ENCODE results near the gene MIS18BP1. TPM values are rescaled to one million over a fixed set of nuclear protein-coding genes. Genes with fewer than 3 reads are reported as not detected.
"Not testable (repeated sequence)": the region's sequence is repeated elsewhere in the genome, so short reads cannot be mapped to it uniquely, and the experiment has no call there.

The MIS18BP1 gene
- total RNA-seq: 10 to 100 TPM; 67.0 to 88.4 TPM

DNA sequence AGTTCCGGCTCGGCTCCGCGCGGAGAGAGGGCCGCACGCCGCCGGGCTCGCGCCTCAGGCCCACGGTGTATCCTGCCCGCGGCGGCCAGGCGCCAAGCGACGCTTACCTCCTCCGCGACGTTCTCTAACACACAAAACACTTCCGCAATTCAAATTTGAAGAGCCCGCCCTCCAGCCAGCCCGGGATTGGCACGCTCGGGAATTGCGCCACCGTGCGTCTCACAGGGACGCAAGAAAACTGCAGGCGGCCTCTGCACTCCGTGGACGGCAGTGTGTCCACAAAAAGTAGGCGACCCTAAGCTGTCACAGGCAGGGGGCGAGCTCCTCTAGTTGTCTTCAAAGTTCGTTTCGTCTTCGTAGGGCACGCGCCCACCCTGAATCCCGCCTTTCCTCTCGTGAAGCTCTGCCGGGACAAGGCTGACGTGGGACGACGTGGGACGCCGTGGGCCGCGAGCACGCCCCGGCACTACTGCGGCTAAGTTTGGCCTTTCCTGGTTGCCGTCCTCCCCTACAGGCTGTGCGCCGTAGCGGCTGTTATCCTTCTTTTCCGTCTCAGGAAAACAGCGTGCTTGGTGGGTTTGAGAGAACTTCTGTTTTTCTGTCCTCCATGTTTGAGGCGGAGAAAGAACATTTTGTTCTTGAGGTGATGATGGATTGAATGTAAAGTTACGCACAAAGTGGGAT lies at the start of gene MIS18BP1:
Gene MIS18BP1, minus strand, starts transcription at position 133 of the 684 bp plus-strand sequence. CDS start 5,916 bp downstream, outside the sequence.
- Mint-ChIP-seq H3K9me3 (ENCODE audit: low read depth) (peaks cover 9% of the 10 kb centered on the region), H3K27me3 (no peaks in the 10 kb centered on the region), H3K4me1 (peaks cover 23% of the 10 kb centered on the region), H3K27ac (peak within 1 kb of the TSS; percentile 97), H3K36me3 (ENCODE audit: low read depth) (peaks cover 9% of the 10 kb centered on the region), H3K4me3 (peak within 1 kb of the TSS; percentile 84)
- ChIA-PET POLR2A (interaction anchor here (0.9 kb wide), 1 partner anchor 357 kb away, joined by 5 read pairs; a partner anchor contains a TSS), CTCF (interaction anchor here (0.5 to 1.3 kb wide), 7 partner anchors 12 to 404 kb away, joined by 3 to 6 read pairs (median 3); partner anchors contain the start of genes FANCM and TOGARAM1)
- DNase-seq (peak; percentile 97), ATAC-seq (peak; percentile 92)
- intact Hi-C loops (cut with DNase I, micrococcal nuclease): loop anchor here (1.0 to 5.0 kb wide), 7 partner anchors 119 to 356 kb away; partner anchors contain the start of genes FKBP3 (in 2 of the 2), PRPF39 (in 2 of the 2), KLHL28 (in 1 of the 2) and TOGARAM1 (in 1 of the 2)

DNA sequence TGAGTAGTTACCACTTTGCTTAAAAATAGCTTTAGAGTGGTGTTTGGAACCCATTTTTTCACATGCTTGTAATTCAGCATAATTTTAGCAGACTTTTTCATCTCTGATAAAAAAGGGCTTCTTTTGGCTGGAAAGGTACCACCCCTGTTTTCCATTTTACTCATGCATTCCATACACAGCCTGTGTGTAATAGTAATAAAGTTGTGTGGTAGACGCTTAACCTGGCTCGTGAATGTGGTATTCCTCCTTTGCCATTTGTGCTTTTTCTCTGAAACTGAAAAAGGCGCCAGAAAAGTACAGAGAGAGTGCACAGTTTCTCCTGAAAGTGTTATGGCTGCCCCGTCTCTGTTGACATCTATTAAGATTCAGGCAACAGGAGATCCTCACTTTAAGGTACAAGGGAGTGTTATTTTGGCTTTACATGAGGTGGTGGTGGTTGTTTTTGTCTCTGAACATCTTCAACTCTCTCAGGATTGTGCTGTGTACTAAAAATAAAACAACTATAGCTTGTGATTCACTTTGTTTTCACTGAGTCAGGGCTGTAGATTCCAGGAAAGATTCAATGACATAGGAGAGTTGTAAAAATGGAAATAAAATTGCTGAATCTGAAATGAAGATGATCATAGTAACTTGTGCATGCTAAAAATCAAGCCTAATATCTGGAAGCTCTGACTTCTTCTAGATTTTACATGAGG lies 45.6 kb upstream of the MIS18BP1 start:
- peak overlapping the region; percentile 66 for H3K27ac Mint-ChIP-seq
- H3K27me3 Mint-ChIP-seq: no peaks in the 10 kb centered on the region
- no peaks in the 10 kb centered on the region for H3K36me3 Mint-ChIP-seq (ENCODE audit: low read depth)
- peaks cover 7% of the 10 kb centered on the region for H3K4me1 Mint-ChIP-seq
- H3K9me3 Mint-ChIP-seq (ENCODE audit: low read depth): peaks cover 4% of the 10 kb centered on the region
- CTCF ChIA-PET: interaction anchor here (0.6 to 1.4 kb wide), 2 partner anchors 27 to 539 kb away, joined by 3 read pairs; no protein-coding TSS in a partner anchor
- DNase-seq: no peak
- POLR2A ChIA-PET: no interaction called here
- H3K4me3 Mint-ChIP-seq: no peak overlapping the region
- intact Hi-C loops (cut with DNase I, micrococcal nuclease): no loop called here
- ATAC-seq: peak; percentile 68

DNA sequence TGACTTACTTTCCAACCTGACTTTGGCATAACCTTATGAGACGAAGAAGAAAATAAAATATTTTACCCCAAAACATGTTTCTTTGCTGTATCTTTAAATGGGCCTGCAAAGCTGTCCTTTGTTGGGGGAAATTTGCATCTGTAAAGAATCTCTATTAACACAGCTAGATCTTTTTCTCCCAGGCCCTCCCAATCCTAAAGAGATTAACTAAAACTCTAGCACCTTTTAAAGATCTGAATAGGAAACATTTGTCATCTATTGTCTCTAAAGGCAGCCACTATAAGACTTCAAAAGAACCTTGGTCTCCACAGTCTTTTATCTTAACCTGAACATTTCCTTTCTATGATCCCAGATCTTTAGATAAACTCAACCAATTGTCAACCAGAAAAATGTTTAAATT lies 41.8 kb upstream of the MIS18BP1 start:
- H3K27ac Mint-ChIP-seq; H3K27me3 Mint-ChIP-seq; CTCF ChIA-PET; H3K4me3 Mint-ChIP-seq; intact Hi-C loops (cut with DNase I, micrococcal nuclease); DNase-seq; H3K36me3 Mint-ChIP-seq (ENCODE audit: low read depth); H3K9me3 Mint-ChIP-seq (ENCODE audit: low read depth); ATAC-seq: not testable (repeated sequence)
- H3K4me1 Mint-ChIP-seq: peaks cover 18% of the 10 kb centered on the region
- POLR2A ChIA-PET: interaction anchor here (0.7 kb wide), 1 partner anchor 397 kb away, joined by 5 read pairs; no protein-coding TSS in a partner anchor

DNA sequence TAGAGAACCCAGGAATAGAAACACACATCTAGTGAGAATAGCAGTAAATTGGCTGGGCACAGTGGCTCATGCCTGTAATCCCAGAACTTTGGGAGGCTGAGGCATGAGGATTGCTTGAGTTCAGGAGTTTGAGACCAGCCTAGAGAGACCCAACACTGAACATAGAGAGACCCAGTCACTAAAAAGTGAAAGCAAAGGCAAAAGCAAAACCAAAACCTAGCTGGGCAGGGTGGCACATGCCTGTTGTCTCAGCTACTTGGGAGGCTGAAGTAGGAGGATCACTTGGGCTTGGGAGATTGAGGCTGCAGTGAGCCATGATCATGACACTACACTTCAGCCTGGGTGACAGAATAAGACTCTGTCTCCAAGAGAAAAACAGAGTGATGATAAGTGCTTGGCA lies 37.5 kb upstream of the MIS18BP1 start:
- H3K4me3 Mint-ChIP-seq: no peak overlapping the region
- no peaks in the 10 kb centered on the region for H3K9me3 Mint-ChIP-seq (ENCODE audit: low read depth)
- no peaks in the 10 kb centered on the region for H3K36me3 Mint-ChIP-seq (ENCODE audit: low read depth)
- H3K27me3 Mint-ChIP-seq: peaks cover 12% of the 10 kb centered on the region
- DNase-seq (peak; percentile 6), ATAC-seq (no peak)
- intact Hi-C loops (cut with DNase I, micrococcal nuclease): no loop called here
- no peak overlapping the region for H3K27ac Mint-ChIP-seq
- H3K4me1 Mint-ChIP-seq: peaks cover 13% of the 10 kb centered on the region
- CTCF ChIA-PET: no interaction called here
- POLR2A ChIA-PET: no interaction called here

DNA sequence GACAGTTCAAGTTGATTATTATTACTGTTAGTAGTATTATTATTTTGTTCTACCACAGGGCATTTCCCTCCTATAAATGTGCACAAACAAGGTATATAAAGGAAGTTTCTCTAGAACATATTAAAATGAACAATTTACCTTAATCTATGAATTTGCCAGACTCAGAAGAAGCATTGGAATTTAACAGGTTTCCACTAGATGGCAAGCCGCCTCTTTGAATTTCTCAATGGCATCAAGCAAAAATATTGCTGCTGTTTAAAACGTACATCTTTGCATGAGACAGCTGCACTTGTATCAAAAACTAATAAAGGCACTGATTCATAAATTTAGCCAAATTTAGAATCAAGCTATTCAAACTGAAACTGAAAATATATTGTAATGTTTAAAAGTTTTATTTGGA lies 34.6 kb upstream of the MIS18BP1 start:
- H3K27ac Mint-ChIP-seq: no peak overlapping the region
- peaks cover 11% of the 10 kb centered on the region for H3K4me1 Mint-ChIP-seq
- H3K27me3 Mint-ChIP-seq: peaks cover 17% of the 10 kb centered on the region
- H3K9me3 Mint-ChIP-seq (ENCODE audit: low read depth): no peaks in the 10 kb centered on the region
- ATAC-seq: no peak
- H3K4me3 Mint-ChIP-seq: no peak overlapping the region
- CTCF ChIA-PET: no interaction called here
- DNase-seq: no peak
- H3K36me3 Mint-ChIP-seq (ENCODE audit: low read depth): no peaks in the 10 kb centered on the region
- intact Hi-C loops (cut with DNase I, micrococcal nuclease): no loop called here
- POLR2A ChIA-PET: no interaction called here

DNA sequence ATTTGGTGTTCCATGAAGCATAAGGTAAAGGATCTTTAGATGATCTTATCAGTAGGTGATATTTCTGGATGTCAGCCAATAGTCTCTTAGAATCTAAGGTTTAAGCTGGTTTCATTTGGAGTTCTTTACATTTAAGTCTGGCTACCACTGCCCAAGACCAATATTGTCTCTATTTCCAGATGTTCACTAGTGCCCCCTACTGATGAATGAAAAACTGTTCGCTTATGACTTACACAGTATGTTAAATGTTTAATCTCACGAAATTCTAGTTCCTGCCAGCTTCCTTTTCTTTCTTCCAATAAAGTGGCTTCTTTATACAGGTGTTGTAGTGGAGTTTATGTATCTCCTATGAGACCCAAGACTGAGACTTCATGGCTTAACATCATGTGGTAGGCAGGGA lies 31.8 kb upstream of the MIS18BP1 start:
- intact Hi-C loops (cut with DNase I, micrococcal nuclease): no loop called here
- CTCF ChIA-PET: interaction anchor here (1.0 kb wide), 1 partner anchor 17 kb away, joined by 3 read pairs; no protein-coding TSS in a partner anchor
- H3K4me3 Mint-ChIP-seq: no peak overlapping the region
- POLR2A ChIA-PET: no interaction called here
- no peaks in the 10 kb centered on the region for H3K4me1 Mint-ChIP-seq
- ATAC-seq: no peak
- H3K36me3 Mint-ChIP-seq (ENCODE audit: low read depth): peaks cover 4% of the 10 kb centered on the region
- peaks cover 15% of the 10 kb centered on the region for H3K27me3 Mint-ChIP-seq
- no peak for DNase-seq
- no peak overlapping the region for H3K27ac Mint-ChIP-seq
- peaks cover 7% of the 10 kb centered on the region for H3K9me3 Mint-ChIP-seq (ENCODE audit: low read depth)

DNA sequence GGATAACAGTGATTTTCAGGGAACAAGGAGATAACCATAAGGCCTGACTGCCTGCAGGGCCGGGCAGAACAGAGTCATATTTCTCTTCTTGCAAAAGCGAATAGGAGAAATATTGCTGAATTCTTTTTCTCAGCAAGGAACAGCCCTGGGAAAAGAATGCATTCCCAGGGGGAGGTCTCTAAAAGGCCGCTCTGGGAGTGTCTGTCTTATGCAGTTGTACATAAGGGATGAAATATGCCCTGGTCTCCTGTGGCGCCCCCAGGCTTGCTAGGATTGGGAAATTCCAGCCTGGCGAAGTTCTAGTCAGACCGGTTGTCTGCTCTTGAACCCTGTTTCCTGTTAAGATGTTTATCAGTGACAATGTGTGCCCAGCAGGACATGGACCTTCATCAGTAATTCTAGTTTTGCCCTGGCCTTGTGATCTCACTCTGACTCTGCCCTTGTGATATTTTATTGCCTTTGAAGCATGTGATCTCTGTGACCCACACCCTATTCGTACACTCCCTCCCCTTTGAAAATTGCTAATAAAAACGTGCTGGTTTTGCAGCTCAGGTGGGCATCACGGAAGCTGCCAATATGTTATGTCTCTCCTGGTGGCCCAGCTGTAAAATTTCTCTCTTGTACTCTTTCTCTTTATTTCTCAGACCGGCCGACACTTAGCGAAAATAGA lies 28.9 kb upstream of the MIS18BP1 start:
- ATAC-seq; H3K27ac Mint-ChIP-seq; H3K9me3 Mint-ChIP-seq (ENCODE audit: low read depth); H3K36me3 Mint-ChIP-seq (ENCODE audit: low read depth); intact Hi-C loops (cut with DNase I, micrococcal nuclease); POLR2A ChIA-PET; H3K4me3 Mint-ChIP-seq; H3K4me1 Mint-ChIP-seq; CTCF ChIA-PET; DNase-seq: not testable (repeated sequence)
- peaks cover 11% of the 10 kb centered on the region for H3K27me3 Mint-ChIP-seq

DNA sequence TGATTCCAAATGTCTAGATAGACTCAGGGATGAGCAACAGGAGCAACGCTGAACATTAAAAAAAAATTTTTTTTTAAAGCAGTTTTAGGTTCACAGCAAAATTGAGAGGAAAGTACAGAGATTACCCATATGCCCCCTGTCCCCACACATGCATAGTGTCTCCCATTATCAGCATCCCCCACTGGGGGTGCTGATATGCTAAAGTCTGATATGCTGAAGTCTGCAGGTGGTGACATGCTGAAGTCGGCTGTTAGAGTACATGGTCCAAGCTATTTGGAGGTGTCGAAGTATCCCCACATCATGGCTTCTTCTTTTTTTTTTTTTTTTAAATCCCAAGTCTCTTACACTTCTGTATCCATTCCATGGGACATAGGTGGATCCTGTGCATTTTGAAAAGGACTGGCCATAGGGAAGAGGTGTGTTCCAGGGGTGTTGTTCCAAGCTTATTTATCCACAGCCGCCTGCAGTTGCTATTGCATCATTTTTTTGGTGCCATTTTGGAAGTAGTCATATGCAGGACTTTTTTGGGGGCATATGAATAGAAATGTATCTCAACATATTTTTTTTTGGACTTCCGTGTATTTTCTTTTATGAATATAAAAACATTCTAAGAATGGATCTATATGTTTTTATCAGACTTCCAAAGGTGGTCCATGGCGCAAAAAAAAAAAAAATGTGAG lies 19.0 kb upstream of the MIS18BP1 start:
- CTCF ChIA-PET: interaction anchor here (0.6 to 1.2 kb wide), 2 partner anchors 15 to 27 kb away, joined by 3 read pairs; no protein-coding TSS in a partner anchor
- POLR2A ChIA-PET: no interaction called here
- intact Hi-C loops (cut with DNase I, micrococcal nuclease): no loop called here
- Mint-ChIP-seq H3K27ac (no peak overlapping the region), H3K27me3 (no peaks in the 10 kb centered on the region), H3K36me3 (ENCODE audit: low read depth) (no peaks in the 10 kb centered on the region), H3K9me3 (ENCODE audit: low read depth) (no peaks in the 10 kb centered on the region), H3K4me3 (no peak overlapping the region), H3K4me1 (no peaks in the 10 kb centered on the region)
- ATAC-seq: no peak
- no peak for DNase-seq

DNA sequence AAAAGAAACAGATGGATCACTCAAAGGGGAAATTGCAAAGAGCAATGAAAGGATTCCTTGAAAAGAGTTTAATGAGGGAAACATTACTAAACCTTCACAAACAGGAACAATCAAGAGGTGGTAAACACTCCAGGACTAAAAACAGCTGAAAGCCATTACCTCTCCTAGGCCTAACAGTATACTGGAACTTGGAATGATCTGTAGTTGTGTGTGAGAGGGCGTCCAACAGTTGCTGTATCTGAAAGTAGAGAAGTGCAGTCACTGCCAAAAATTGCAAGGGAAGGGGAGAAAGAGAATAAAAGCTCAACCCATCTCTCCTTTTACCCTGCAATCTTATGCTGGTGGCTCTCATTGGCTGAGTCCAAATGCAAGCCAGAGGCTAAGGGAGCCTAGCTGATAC lies 17.0 kb upstream of the MIS18BP1 start:
- Mint-ChIP-seq H3K4me1 (no peaks in the 10 kb centered on the region), H3K27ac (no peak overlapping the region), H3K27me3 (no peaks in the 10 kb centered on the region), H3K4me3 (no peak overlapping the region), H3K36me3 (ENCODE audit: low read depth) (no peaks in the 10 kb centered on the region), H3K9me3 (ENCODE audit: low read depth) (no peaks in the 10 kb centered on the region)
- no peak for DNase-seq
- CTCF ChIA-PET: interaction anchor here (0.6 to 1.5 kb wide), 4 partner anchors 10 to 72 kb away, joined by 3 to 4 read pairs (median 4); no protein-coding TSS in a partner anchor
- POLR2A ChIA-PET: no interaction called here
- intact Hi-C loops (cut with DNase I, micrococcal nuclease): no loop called here
- no peak for ATAC-seq

DNA sequence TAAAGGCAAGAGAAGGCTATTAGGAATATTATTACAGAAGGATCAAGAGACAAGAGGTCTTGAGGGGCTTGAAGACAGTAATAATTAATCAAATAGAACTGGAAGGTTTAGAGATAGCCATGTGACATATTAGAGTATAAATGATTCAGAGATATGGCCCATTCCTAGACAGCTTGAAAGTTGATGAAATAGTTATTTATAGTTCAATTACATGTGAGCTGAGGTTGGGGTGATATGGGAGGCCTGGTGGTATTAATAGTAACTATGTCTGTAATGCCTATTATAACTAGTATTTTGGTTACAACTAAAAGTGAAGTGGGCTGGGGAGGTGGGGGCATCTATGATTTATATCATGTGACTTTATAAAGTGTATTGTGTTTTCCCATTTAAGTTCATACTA lies 14.1 kb upstream of the MIS18BP1 start:
- intact Hi-C loops (cut with DNase I, micrococcal nuclease): loop anchor here (5.0 kb wide), 2 partner anchors 110 to 130 kb away; partner anchors contain the start of gene FANCM (in 1 of the 2)
- H3K27ac Mint-ChIP-seq: no peak overlapping the region
- H3K9me3 Mint-ChIP-seq (ENCODE audit: low read depth): no peaks in the 10 kb centered on the region
- H3K4me3 Mint-ChIP-seq: no peak overlapping the region
- no peak for ATAC-seq
- CTCF ChIA-PET: interaction anchor here (0.8 to 1.8 kb wide), 4 partner anchors 9 to 353 kb away, joined by 3 to 20 read pairs (median 4); no protein-coding TSS in a partner anchor
- no peak for DNase-seq
- H3K27me3 Mint-ChIP-seq: peaks cover 5% of the 10 kb centered on the region
- H3K4me1 Mint-ChIP-seq: no peaks in the 10 kb centered on the region
- H3K36me3 Mint-ChIP-seq (ENCODE audit: low read depth): no peaks in the 10 kb centered on the region
- POLR2A ChIA-PET: no interaction called here

DNA sequence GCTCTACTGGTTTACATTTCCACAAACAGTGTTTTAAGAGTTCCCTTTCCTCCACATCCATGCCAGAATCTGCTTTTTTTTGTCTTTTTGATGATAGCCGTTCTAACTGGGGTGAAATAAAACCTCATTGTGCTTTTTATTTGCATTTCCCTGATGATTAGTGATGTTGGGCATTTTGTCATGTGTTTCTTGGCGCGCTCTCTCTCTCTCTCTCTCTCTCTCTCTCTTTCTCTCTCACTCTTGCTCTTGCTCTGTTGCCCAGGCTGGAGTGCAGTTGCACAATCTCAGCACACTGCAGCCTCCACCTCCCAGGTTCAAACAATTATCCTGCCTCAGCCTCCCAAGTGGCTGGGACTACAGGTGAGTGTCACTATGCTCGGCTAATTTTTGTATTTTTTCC lies 9.6 kb upstream of the MIS18BP1 start:
- no peak overlapping the region for H3K27ac Mint-ChIP-seq
- ChIA-PET POLR2A (no interaction called here), CTCF (no interaction called here)
- ATAC-seq: no peak
- no peak for DNase-seq
- H3K9me3 Mint-ChIP-seq (ENCODE audit: low read depth): peaks cover 18% of the 10 kb centered on the region
- no peak overlapping the region for H3K4me3 Mint-ChIP-seq
- peaks cover 5% of the 10 kb centered on the region for H3K27me3 Mint-ChIP-seq
- intact Hi-C loops (cut with DNase I, micrococcal nuclease): no loop called here
- H3K4me1 Mint-ChIP-seq: no peaks in the 10 kb centered on the region
- peaks cover 7% of the 10 kb centered on the region for H3K36me3 Mint-ChIP-seq (ENCODE audit: low read depth)
